Stimulated activated naive CD8-positive, alpha-beta T cell treated with anti-CD3 and anti-CD28 coated beads, Interleukin-15, amount 100 ng/mL, for 72 hours (primary cell): Measurements from ENCODE around the gene ZNF500.

Source experiments
- ATAC-seq: fragments of 150-1000 bp; cut with Tn5 transposase; 2 replicates; pipeline ENCODE4 v1.10.0; 2021; ENCODE audit warnings: mild to moderate bottlenecking, moderate library complexity
- DNase-seq, 2 donors: peaks; one replicate each; pipeline ENCODE4 v3.0.0; 2021 to 2022
- H3K27ac Mint-ChIP-seq, 2 donors: one replicate each; pipeline ENCODE4 v1.8.0; 2022; ENCODE audit warnings: mild to moderate bottlenecking in 2 of 2, mixed read lengths in 2 of 2, moderate library complexity in 2 of 2
- H3K27me3 Mint-ChIP-seq: one replicate; pipeline ENCODE4 v1.8.0; 2022; ENCODE audit warnings: mixed read lengths
- H3K4me1 Mint-ChIP-seq: one replicate; pipeline ENCODE4 v1.8.0; 2022; ENCODE audit warnings: mild to moderate bottlenecking, mixed read lengths
- H3K4me3 Mint-ChIP-seq, 2 donors: one replicate each; pipeline ENCODE4 v1.8.0; 2022; ENCODE audit warnings: mild to moderate bottlenecking in 2 of 2, mixed read lengths in 2 of 2, moderate library complexity in 1 of 2
- H3K9me3 Mint-ChIP-seq, 2 donors: one replicate each; pipeline ENCODE4 v1.8.0; 2022; ENCODE audit warnings: mixed read lengths in 2 of 2

Gene ZNF500

GRCh38 chr16:4698321-4699045 is 68.5 kb downstream of the ZNF500 start:
- Mint-ChIP-seq H3K27ac (peak overlapping the region in 1 of 2 donors; percentile 93), H3K4me3 (no peak overlapping the region), H3K4me1 (peaks cover 50% of the 10 kb centered on the region), H3K9me3 (no peaks in the 10 kb centered on the region), H3K27me3 (no peaks in the 10 kb centered on the region)
- DNase-seq: no peak
- no peak for ATAC-seq
